Body of pancreas (tissue), 4 donors: ENCODE results near the gene PKD1L1. TPM values are rescaled to one million over a fixed set of nuclear protein-coding genes. Genes with fewer than 3 reads are reported as not detected.

ENCODE experiments used
- ATAC-seq: fragments of 150-250 bp; one replicate; pipeline ENCODE4 v1.9.1; 2016
- DNase-seq, 4 donors: peaks; one replicate each; pipeline ENCODE4 v3.0.0-alpha.2; 2019
- H3K27ac ChIP-seq, 4 donors: fragments of 200-600 bp; sonication (generic); 1 replicate in 3 of 4; 2 replicates in 1 of 4; pipeline versions ENCODE4 v1.5.1 to v1.6.1; 2016 to 2019; ENCODE audit warnings: mild to moderate bottlenecking in 1 of 4, mixed read lengths in 1 of 4, moderate library complexity in 1 of 4
- H3K27me3 ChIP-seq, 2 donors: fragments of 200-600 bp; sonication (generic); one replicate each; pipeline ENCODE4 v1.6.0; 2016; ENCODE audit warnings: mild to moderate bottlenecking in 1 of 2
- H3K36me3 ChIP-seq, 2 donors: fragments of 200-600 bp; sonication (generic); replicated peaks in 1 of 2; 2 replicates each; pipeline ENCODE4 v1.5.1; 2016; ENCODE audit warnings: low read depth in 2 of 2; ENCODE audit not compliant: insufficient read depth in 1 of 2
- H3K4me1 ChIP-seq: fragments of 200-600 bp; sonication (generic); one replicate; pipeline ENCODE4 v1.6.0; 2016
- H3K4me3 ChIP-seq, 2 donors: fragments of 200-600 bp; sonication (generic); 1 replicate in 1 of 2; 2 replicates in 1 of 2; pipeline ENCODE4 v1.5.1; 2016 to 2019
- H3K9me3 ChIP-seq, 3 donors: fragments of 200-600 bp; sonication (generic); 1 replicate in 2 of 3; 2 replicates in 1 of 3; pipeline ENCODE4 v1.5.1; 2016
- POLR2A ChIP-seq, 3 donors: fragments of 450-650 bp; IDR thresholded peaks; one replicate each; pipeline ENCODE4 v1.6.1; 2016; ENCODE audit warnings: antibody characterized with exemption in 3 of 3, mild to moderate bottlenecking in 2 of 3
- WGBS, 2 donors: methylation state at CpG; one replicate each; pipeline ENCODE4 v1.1.5; 2017; 5-methylcytosine and 5-hydroxymethylcytosine counted together
- intact Hi-C: fragments of 100-400 bp; cut with DNase I; formaldehyde crosslinking; loops from one replicate; pipeline ENCODE4 v1.15.1; 2023
- total RNA-seq, 2 donors: library from RNA; depleted of rRNA; stranded (reverse); fragments of >200 nt; gene quantifications; one replicate each; pipeline ENCODE4 v1.1.0, GENCODE V29; 2016
- TF ChIP-seq, protein P1 (sequence below), 7 experiments: fragments of 450-650 bp in 4 of 7; fragments of 200-600 bp in 3 of 7; sonication (generic) in 3 of 7; IDR thresholded peaks; one replicate each; pipeline ENCODE4 v1.5.1; 2016 to 2019; ENCODE audit warnings: antibody characterized with exemption in 7 of 7

Gene PKD1L1
- total RNA-seq, 2 donors from 2014 or later, result 0.26 to 4.0 TPM

DNA sequence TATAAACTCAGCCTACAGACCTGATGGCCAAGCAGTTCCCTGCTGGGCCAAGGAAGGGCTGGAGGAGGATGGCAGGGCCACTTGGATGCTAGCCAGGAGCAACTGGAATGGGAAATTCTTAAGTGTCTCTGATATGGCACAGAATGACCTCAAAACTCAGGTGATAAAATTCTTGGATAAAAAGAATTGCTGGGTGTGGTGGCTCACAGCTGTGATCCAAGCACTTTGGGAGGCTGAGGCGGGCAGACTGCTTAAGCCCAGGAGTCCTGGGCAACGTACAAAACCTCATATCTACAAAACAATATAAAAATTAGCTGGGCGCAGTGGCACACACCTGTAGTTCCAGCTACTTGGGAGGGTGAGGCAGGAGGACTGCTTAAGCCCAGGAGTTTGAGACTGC, 14.0 kb upstream of the PKD1L1 start:
- Histone ChIP-seq H3K36me3 (peaks cover 0 to 35% of the 10 kb centered on the region in 2 donors), H3K27me3 (no peaks in the 10 kb centered on the region), H3K4me1 (no peaks in the 10 kb centered on the region), H3K4me3 (no peak overlapping the region), H3K27ac (no peak overlapping the region), H3K9me3 (no peaks in the 10 kb centered on the region)
- ATAC-seq (no peak), DNase-seq (no peak)
- TF ChIP-seq, protein P1, sequence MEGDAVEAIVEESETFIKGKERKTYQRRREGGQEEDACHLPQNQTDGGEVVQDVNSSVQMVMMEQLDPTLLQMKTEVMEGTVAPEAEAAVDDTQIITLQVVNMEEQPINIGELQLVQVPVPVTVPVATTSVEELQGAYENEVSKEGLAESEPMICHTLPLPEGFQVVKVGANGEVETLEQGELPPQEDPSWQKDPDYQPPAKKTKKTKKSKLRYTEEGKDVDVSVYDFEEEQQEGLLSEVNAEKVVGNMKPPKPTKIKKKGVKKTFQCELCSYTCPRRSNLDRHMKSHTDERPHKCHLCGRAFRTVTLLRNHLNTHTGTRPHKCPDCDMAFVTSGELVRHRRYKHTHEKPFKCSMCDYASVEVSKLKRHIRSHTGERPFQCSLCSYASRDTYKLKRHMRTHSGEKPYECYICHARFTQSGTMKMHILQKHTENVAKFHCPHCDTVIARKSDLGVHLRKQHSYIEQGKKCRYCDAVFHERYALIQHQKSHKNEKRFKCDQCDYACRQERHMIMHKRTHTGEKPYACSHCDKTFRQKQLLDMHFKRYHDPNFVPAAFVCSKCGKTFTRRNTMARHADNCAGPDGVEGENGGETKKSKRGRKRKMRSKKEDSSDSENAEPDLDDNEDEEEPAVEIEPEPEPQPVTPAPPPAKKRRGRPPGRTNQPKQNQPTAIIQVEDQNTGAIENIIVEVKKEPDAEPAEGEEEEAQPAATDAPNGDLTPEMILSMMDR (IDR thresholded peaks at IDR 0.05), result no peak
- no peak for TF ChIP-seq POLR2A (IDR thresholded peaks at IDR 0.05)
- 92 to 93% methylated on average over 3 of the region's 3 CpGs for WGBS, 2 donors
- intact Hi-C loops, result no loop called here

DNA sequence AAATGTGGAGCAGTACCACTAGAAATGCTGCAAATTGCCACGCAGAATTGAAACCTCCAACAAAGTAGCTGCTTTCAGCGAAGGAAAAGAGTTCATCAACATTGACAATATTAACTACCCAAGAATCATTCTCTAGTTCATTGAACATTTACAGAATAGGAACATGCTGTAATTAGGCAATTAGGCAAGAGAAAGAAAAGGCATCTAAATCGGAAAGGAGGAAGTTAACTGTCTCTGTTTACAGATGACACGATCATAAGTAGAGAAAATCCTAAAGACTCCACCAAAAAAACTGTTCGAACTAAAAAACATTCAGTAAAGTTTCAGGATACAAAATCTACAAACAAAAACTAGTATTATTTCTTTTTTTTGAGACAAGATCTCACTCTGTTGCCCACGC, 8.9 kb upstream of the PKD1L1 start:
- Histone ChIP-seq H3K4me1 (no peaks in the 10 kb centered on the region), H3K4me3 (no peak overlapping the region), H3K36me3 (peaks cover 0 to 8% of the 10 kb centered on the region in 2 donors), H3K27me3 (no peaks in the 10 kb centered on the region), H3K9me3 (no peaks in the 10 kb centered on the region), H3K27ac (no peak overlapping the region)
- TF ChIP-seq, protein P1 (IDR thresholded peaks at IDR 0.05), result no peak
- no peak for TF ChIP-seq POLR2A (IDR thresholded peaks at IDR 0.05)
- ATAC-seq, result no peak
- WGBS, 2 donors, result 72 to 74% methylated on average over 6 of the region's 6 CpGs
- no peak for DNase-seq
- intact Hi-C loops, result no loop called here

DNA sequence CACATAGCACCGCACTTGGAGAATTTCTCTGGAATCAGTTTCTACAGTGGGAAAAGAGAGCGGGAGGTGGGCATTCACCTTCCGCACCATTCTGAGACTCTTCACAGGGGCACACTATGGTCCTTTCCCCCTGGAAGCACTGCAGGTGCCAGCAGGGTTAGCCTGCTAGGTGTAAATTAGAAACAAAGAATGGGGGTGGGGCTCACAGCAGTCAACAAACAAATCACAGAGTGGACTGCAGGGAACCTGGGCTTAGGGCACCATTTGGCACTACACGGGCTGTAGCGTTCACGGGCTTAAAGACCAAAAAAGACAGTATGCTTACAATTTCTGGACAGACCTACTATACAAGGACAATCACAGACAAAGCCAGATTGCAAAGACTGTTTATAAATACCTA, 8.0 kb upstream of the PKD1L1 start:
- no peak for DNase-seq
- Histone ChIP-seq H3K4me1 (no peaks in the 10 kb centered on the region), H3K27me3 (no peaks in the 10 kb centered on the region), H3K4me3 (no peak overlapping the region), H3K36me3 (peaks cover 0 to 3% of the 10 kb centered on the region in 2 donors), H3K9me3 (no peaks in the 10 kb centered on the region), H3K27ac (no peak overlapping the region)
- intact Hi-C loops, result no loop called here
- 85 to 88% methylated on average over 6 of the region's 6 CpGs for WGBS, 2 donors
- TF ChIP-seq POLR2A (IDR thresholded peaks at IDR 0.05), result no peak
- TF ChIP-seq, protein P1 (IDR thresholded peaks at IDR 0.05), result no peak
- no peak for ATAC-seq

DNA sequence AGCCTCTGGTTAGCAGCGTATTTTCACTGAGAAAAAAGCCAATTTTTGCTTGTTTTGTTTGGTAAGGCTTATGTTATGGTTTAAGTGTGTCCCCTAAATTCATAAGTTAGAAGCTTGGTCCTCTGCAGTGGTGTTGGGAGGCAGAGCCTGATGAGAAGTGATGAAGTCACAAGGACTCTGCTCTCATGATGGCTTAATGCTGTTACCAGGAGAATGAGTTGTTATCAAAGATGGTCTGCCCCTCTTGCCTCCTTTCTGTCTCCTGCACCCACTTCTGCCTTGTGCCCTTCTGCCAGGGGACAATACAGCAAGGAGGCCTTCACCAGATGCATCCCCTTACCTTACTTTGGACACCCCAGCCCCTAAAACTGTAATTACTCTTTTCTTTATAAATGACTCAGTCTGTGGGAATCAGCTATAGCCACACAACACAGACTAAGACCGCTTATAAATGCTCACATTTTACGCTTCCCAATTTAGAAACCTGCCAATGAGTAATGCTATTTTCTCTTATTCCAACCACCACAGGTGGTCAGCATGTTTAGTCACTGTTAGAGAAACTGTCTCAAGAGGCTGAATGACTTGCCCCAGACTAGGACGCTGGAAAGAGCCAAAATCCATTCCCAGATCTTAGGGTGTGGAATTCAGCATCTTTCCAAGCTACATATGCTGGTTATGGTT, 6.1 kb upstream of the PKD1L1 start:
- peaks cover 0 to 3% of the 10 kb centered on the region in 2 donors for H3K36me3 ChIP-seq
- 93% methylated on average over 4 of the region's 4 CpGs for WGBS, 2 donors
- H3K4me3 ChIP-seq, result no peak overlapping the region
- H3K4me1 ChIP-seq, result no peaks in the 10 kb centered on the region
- no peak overlapping the region for H3K27ac ChIP-seq
- intact Hi-C loops, result no loop called here
- no peaks in the 10 kb centered on the region for H3K27me3 ChIP-seq
- TF ChIP-seq, protein P1 (IDR thresholded peaks at IDR 0.05), result no peak
- no peak for TF ChIP-seq POLR2A (IDR thresholded peaks at IDR 0.05)
- H3K9me3 ChIP-seq, result no peaks in the 10 kb centered on the region
- no peak for ATAC-seq
- no peak for DNase-seq

DNA sequence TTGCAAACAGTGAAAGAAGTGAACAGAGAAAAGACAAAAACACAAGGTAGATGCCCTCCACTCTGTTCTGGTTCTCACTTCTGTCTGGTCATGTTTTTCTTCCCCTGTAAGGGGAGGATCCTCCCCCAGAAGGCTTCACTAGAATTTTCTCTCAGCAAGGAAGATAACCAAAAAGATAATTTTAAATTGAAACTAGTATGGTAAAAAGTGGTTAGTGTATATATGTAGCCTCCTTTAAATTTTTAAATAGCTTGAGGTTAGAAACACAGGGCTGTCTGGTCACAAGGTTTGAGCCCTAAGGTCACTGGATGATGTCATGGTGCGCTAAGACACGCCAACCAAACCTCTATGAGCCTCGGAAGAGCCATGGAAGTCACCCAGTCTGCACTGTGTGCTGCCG, 5.6 kb upstream of the PKD1L1 start:
- 77 to 82% methylated on average over 4 of the region's 4 CpGs for WGBS, 2 donors

More for the DNA sequence above, 5.6 kb upstream of the PKD1L1 start:
- H3K27ac ChIP-seq, result no peak overlapping the region
- no peaks in the 10 kb centered on the region for H3K9me3 ChIP-seq
- H3K27me3 ChIP-seq, result no peaks in the 10 kb centered on the region
- ATAC-seq, result no peak
- no peak for TF ChIP-seq POLR2A (IDR thresholded peaks at IDR 0.05)
- TF ChIP-seq, protein P1 (IDR thresholded peaks at IDR 0.05), result no peak
- H3K36me3 ChIP-seq, result peaks cover 0 to 3% of the 10 kb centered on the region in 2 donors
- H3K4me3 ChIP-seq, result no peak overlapping the region
- intact Hi-C loops, result no loop called here
- no peak for DNase-seq
- H3K4me1 ChIP-seq, result no peaks in the 10 kb centered on the region
